ENCODE data around the gene BCAS3.

GRCh38 chr17:61345061-61345460, 667.4 kb downstream of the BCAS3 start:
- TF ChIP-seq, protein P1, sequence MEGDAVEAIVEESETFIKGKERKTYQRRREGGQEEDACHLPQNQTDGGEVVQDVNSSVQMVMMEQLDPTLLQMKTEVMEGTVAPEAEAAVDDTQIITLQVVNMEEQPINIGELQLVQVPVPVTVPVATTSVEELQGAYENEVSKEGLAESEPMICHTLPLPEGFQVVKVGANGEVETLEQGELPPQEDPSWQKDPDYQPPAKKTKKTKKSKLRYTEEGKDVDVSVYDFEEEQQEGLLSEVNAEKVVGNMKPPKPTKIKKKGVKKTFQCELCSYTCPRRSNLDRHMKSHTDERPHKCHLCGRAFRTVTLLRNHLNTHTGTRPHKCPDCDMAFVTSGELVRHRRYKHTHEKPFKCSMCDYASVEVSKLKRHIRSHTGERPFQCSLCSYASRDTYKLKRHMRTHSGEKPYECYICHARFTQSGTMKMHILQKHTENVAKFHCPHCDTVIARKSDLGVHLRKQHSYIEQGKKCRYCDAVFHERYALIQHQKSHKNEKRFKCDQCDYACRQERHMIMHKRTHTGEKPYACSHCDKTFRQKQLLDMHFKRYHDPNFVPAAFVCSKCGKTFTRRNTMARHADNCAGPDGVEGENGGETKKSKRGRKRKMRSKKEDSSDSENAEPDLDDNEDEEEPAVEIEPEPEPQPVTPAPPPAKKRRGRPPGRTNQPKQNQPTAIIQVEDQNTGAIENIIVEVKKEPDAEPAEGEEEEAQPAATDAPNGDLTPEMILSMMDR (IDR thresholded peaks at IDR 0.05): no peak
- TF ChIP-seq POLR2A (IDR thresholded peaks at IDR 0.05): no peak

Measured in body of pancreas (tissue), 4 donors.